ENCODE measurements around the gene DNM3. TPM values are rescaled to one million over a fixed set of nuclear protein-coding genes. Genes with fewer than 3 reads are reported as not detected.

Gene DNM3
- total and polyA plus RNA-seq, 9 of the 15 experiments (the other 6 are each of a cell fraction or from before 2014, with no cell fraction given), result 0.08 to 0.36 (median 0.22) TPM; not detected in 1

DNA sequence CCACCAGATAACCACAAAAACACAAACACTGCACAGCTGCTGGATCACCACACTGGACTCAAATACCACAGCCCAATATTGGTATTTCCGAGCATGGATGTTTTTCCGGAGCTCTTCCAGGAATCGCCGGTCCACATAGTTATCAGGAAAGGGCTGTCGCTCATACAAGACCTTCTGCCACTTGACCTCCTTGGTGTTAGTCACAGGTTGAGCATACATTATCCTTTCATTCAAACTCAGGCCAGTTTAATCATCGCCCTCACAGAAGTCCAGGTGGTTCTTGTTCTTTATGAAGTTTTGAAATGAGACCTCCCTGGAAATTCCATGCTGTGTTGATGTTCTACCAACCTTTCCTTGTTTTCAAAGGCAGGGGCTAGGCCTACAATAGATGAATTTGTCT is 601.1 kb downstream of the DNM3 start (continued):
- TF ChIP-seq, protein P1, sequence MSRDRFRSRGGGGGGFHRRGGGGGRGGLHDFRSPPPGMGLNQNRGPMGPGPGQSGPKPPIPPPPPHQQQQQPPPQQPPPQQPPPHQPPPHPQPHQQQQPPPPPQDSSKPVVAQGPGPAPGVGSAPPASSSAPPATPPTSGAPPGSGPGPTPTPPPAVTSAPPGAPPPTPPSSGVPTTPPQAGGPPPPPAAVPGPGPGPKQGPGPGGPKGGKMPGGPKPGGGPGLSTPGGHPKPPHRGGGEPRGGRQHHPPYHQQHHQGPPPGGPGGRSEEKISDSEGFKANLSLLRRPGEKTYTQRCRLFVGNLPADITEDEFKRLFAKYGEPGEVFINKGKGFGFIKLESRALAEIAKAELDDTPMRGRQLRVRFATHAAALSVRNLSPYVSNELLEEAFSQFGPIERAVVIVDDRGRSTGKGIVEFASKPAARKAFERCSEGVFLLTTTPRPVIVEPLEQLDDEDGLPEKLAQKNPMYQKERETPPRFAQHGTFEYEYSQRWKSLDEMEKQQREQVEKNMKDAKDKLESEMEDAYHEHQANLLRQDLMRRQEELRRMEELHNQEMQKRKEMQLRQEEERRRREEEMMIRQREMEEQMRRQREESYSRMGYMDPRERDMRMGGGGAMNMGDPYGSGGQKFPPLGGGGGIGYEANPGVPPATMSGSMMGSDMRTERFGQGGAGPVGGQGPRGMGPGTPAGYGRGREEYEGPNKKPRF (IDR thresholded peaks at IDR 0.05; ENCODE audit: low read depth, low read length), result no peak
- no peak for TF ChIP-seq CEBPB (tag; IDR thresholded peaks at IDR 0.05)
- no peak for TF ChIP-seq MEF2D (tag; conservative IDR thresholded peaks at IDR 0.05; ENCODE audit: low read depth)
- peak; percentile 84 for TF ChIP-seq TAL1 (IDR thresholded peaks at IDR 0.05)
- TF ChIP-seq EP300 (IDR thresholded peaks at IDR 0.05; ENCODE audit: low read length), result peak; percentile 90; the same call in 1 of the 2 replicates
- no peak for TF ChIP-seq BRCA1 (IDR thresholded peaks at IDR 0.05)
- no peak for TF ChIP-seq BRCA1 (CRISPR knock-in tag; IDR thresholded peaks at IDR 0.05)
- 0 out of 2 replicates have a peak, but pooled peaks have one; percentile 22 for TF ChIP-seq ZNF589 (CRISPR knock-in tag; IDR thresholded peaks at IDR 0.05; ENCODE audit: low read depth)
- TF ChIP-seq, protein P2, sequence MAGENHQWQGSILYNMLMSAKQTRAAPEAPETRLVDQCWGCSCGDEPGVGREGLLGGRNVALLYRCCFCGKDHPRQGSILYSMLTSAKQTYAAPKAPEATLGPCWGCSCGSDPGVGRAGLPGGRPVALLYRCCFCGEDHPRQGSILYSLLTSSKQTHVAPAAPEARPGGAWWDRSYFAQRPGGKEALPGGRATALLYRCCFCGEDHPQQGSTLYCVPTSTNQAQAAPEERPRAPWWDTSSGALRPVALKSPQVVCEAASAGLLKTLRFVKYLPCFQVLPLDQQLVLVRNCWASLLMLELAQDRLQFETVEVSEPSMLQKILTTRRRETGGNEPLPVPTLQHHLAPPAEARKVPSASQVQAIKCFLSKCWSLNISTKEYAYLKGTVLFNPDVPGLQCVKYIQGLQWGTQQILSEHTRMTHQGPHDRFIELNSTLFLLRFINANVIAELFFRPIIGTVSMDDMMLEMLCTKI (IDR thresholded peaks at IDR 0.05; ENCODE audit: partially characterized antibody), result no peak
- peak; percentile 62; the same call in 1 of the 2 replicates for TF ChIP-seq ZKSCAN8 (CRISPR knock-in tag; IDR thresholded peaks at IDR 0.05)
- TF ChIP-seq NR2C2 (CRISPR knock-in tag; IDR thresholded peaks at IDR 0.05), result no peak
- peak; percentile 89 for TF ChIP-seq NR2C2 (tag; IDR thresholded peaks at IDR 0.05)
- TF ChIP-seq NR2C1 (IDR thresholded peaks at IDR 0.05), result peak; percentile 58; the same call in 1 of the 2 replicates
- peak; percentile 82 for TF ChIP-seq NR2C1 (tag; IDR thresholded peaks at IDR 0.05)
- peak; percentile 65; the same call in 1 of the 2 replicates for TF ChIP-seq BCOR (IDR thresholded peaks at IDR 0.05)
- 0 out of 4 replicates have a peak, but pooled peaks of 1 of the 2 experiments have one; percentile 33 for TF ChIP-seq ARNT (IDR thresholded peaks at IDR 0.05)
- TF ChIP-seq ATF7 (IDR thresholded peaks at IDR 0.05), result 0 out of 2 replicates have a peak, but pooled peaks have one; percentile 33
- TF ChIP-seq FOXK2 (conservative IDR thresholded peaks at IDR 0.05 in 1 of 2, IDR thresholded peaks at IDR 0.05 in 1 of 2; ENCODE audit: low read depth in 2 of 2), result 0 out of 4 replicates have a peak, but pooled peaks of 1 of the 2 experiments have one; percentile 13
- TF ChIP-seq NCOR1 (IDR thresholded peaks at IDR 0.05), result peak; percentile 90
- TF ChIP-seq GTF2E2 (tag; IDR thresholded peaks at IDR 0.05), result peak; percentile 34
